Keratinocyte (primary cell): ENCODE results near the gene GLI3.

ENCODE experiments used
- EZH2 ChIP-seq: IDR thresholded peaks from one replicate; pipeline ENCODE4 v1.6.1; 2012; ENCODE audit warnings: inconsistent platforms, mild to moderate bottlenecking, low read length, moderate library complexity
- TF ChIP-seq, protein P1 (sequence below), 3 experiments: IDR thresholded peaks in 1 of 3; conservative IDR thresholded peaks in 1 of 3; optimal IDR thresholded peaks in 1 of 3; 2 replicates in 2 of 3; 3 replicates in 1 of 3; pipeline versions ENCODE3 to v1.5.1; 2011; ENCODE audit warnings: low read length in 3 of 3, mild to moderate bottlenecking in 3 of 3, moderate library complexity in 2 of 3, control low read depth in 1 of 3, inconsistent platforms in 1 of 3; ENCODE audit not compliant: insufficient read depth in 2 of 3; ENCODE audit errors: extremely low read depth in 1 of 3

DNA sequence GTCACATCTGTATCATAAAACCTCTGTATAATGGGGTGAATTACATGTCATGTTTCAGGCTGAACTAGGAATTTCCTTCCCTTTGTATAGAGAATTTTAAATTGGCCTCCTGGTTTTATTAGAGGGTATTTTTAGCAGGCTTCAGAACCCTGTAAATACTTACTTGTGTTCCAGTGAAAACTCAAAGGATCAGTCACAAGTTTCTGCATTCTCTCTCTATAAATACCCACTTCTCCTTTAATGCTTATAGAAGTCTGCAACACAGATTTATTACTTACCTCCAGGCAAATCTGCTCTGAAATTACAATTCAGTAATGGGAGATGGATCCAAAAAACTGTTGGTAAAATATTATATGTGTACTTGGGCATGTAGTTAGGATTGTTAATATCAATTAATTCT, 161.6 kb downstream of the GLI3 start:
- TF ChIP-seq EZH2, result no peak
- TF ChIP-seq, protein P1, sequence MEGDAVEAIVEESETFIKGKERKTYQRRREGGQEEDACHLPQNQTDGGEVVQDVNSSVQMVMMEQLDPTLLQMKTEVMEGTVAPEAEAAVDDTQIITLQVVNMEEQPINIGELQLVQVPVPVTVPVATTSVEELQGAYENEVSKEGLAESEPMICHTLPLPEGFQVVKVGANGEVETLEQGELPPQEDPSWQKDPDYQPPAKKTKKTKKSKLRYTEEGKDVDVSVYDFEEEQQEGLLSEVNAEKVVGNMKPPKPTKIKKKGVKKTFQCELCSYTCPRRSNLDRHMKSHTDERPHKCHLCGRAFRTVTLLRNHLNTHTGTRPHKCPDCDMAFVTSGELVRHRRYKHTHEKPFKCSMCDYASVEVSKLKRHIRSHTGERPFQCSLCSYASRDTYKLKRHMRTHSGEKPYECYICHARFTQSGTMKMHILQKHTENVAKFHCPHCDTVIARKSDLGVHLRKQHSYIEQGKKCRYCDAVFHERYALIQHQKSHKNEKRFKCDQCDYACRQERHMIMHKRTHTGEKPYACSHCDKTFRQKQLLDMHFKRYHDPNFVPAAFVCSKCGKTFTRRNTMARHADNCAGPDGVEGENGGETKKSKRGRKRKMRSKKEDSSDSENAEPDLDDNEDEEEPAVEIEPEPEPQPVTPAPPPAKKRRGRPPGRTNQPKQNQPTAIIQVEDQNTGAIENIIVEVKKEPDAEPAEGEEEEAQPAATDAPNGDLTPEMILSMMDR (optimal IDR thresholded peaks at IDR 0.05 in 1 of 3, IDR thresholded peaks at IDR 0.05 in 1 of 3, conservative IDR thresholded peaks at IDR 0.05 in 1 of 3; ENCODE audit: extremely low read depth in 1 of 3, insufficient read depth in 2 of 3, low read length in 3 of 3), result no peak
